Muscle layer of colon (tissue), 2 donors: Measurements from ENCODE around the gene CHMP3.

Experiments
- H3K27ac ChIP-seq: one replicate; pipeline ENCODE4 v1.7.0; 2013; ENCODE audit warnings: low read depth, mild to moderate bottlenecking, low read length, moderate library complexity
- H3K27me3 ChIP-seq, 2 donors: one replicate each; pipeline ENCODE4 v1.7.0; 2013; ENCODE audit warnings: low read length in 2 of 2, mild to moderate bottlenecking in 2 of 2; ENCODE audit not compliant: insufficient read depth in 2 of 2, control insufficient read depth in 1 of 2
- H3K36me3 ChIP-seq: one replicate; pipeline ENCODE4 v1.7.0; 2013; ENCODE audit warnings: mild to moderate bottlenecking, low read length; ENCODE audit not compliant: insufficient read depth
- H3K4me1 ChIP-seq: one replicate; pipeline ENCODE4 v1.7.0; 2013; ENCODE audit warnings: mild to moderate bottlenecking, low read length; ENCODE audit not compliant: insufficient read depth
- H3K4me3 ChIP-seq, 2 donors: one replicate each; pipeline ENCODE4 v1.7.0; 2013; ENCODE audit warnings: low read length in 2 of 2, low read depth in 1 of 2, mild to moderate bottlenecking in 1 of 2, moderate library complexity in 1 of 2
- H3K9ac ChIP-seq: one replicate; pipeline ENCODE4 v1.7.0; 2013; ENCODE audit warnings: low read length
- H3K9me3 ChIP-seq: one replicate; pipeline ENCODE4 v1.7.0; 2013; ENCODE audit warnings: mild to moderate bottlenecking, low read length
- donor health status: abdominal sarcoma.
- donor health status: Adenocarcinoma of cecum.

CHMP3 gene

DNA sequence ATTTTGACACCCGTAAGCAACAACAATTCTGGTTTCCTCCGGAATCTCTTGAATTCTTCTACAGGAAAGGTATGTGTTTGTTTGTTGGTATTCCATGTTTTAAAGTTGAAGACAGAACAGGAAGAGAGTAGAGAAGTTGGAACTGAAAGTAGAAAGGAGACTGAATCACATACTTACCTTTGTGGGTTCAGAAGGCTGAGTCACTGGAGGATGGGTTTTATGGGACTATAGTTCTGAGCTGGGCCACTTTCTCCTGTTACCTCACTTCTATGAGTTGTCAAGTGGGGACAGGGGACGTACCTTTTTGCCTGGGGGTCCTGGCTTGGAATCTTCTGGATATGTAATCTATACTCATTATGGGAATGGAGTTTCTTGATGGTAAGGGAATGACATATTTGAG, 81.2 kb downstream of the CHMP3 start:
- Histone ChIP-seq H3K4me3 (no peak overlapping the region), H3K9me3 (no peaks in the 10 kb centered on the region), H3K36me3 (peaks cover 100% of the 10 kb centered on the region), H3K9ac (no peak overlapping the region), H3K27ac (no peak overlapping the region), H3K4me1 (peaks cover 6% of the 10 kb centered on the region), H3K27me3 (no peaks in the 10 kb centered on the region)

GRCh38 chr2:86480105-86480504, 83.1 kb downstream of the CHMP3 start:
- H3K4me3 ChIP-seq, result no peak overlapping the region
- H3K9me3 ChIP-seq, result no peaks in the 10 kb centered on the region
- peaks cover 6% of the 10 kb centered on the region for H3K4me1 ChIP-seq
- H3K27ac ChIP-seq, result no peak overlapping the region
- peaks cover 96% of the 10 kb centered on the region for H3K36me3 ChIP-seq
- no peaks in the 10 kb centered on the region for H3K27me3 ChIP-seq
- no peak overlapping the region for H3K9ac ChIP-seq

DNA sequence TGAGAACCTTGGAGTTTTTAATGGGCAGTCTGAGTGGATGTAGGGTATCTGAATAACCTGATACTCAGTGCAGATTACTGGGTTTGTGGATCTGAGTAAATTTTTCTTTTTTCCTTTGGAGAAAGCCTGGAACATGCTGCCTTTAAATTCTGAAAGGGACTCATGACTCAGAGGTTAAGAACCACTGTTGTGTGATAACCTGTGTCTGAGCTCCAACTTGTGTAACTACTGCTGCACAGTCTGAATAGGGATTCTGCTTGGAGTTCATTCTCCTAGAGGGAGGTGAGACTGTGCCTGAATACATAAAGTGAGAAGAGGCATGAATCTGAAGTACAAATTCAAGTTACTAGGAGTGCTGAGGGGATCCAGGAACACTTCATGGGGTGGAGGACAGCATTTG, 85.9 kb downstream of the CHMP3 start:
- Histone ChIP-seq H3K27ac (no peak overlapping the region), H3K36me3 (peaks cover 94% of the 10 kb centered on the region), H3K9me3 (no peaks in the 10 kb centered on the region), H3K27me3 (no peaks in the 10 kb centered on the region), H3K9ac (no peak overlapping the region), H3K4me1 (no peaks in the 10 kb centered on the region), H3K4me3 (no peak overlapping the region)

- H3K27me3 ChIP-seq, result no peaks in the 10 kb centered on the region
- H3K9ac ChIP-seq, result no peak overlapping the region
- H3K4me1 ChIP-seq, result no peaks in the 10 kb centered on the region
- no peak overlapping the region for H3K4me3 ChIP-seq
- H3K36me3 ChIP-seq, result peaks cover 94% of the 10 kb centered on the region
- H3K9me3 ChIP-seq, result no peaks in the 10 kb centered on the region
- H3K27ac ChIP-seq, result no peak overlapping the region
These were observed 86.3 kb downstream of the CHMP3 start for GRCh38 chr2:86476918-86477317.

DNA sequence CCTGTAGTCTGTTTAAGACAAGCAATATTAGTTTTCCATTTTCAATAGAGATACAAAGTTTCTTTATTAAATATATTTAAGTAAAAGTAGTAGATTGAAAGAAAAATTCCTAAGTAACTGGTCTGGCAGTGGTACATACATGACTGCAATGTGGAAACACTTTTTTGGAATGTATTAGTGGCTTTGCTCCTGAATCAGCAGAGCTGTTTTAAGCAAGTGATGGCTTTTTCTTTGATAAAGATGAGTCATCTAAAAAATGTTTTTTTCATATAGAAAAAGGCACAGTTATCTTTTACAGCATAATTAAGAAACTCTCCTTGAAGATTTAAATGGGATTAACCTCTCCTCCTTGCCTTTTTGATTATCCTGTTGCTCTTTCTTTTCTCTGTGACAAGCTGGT, 87.2 kb downstream of the CHMP3 start:
- Histone ChIP-seq H3K4me3 (no peak overlapping the region), H3K27ac (no peak overlapping the region), H3K27me3 (no peaks in the 10 kb centered on the region), H3K4me1 (no peaks in the 10 kb centered on the region), H3K36me3 (peaks cover 91% of the 10 kb centered on the region), H3K9ac (no peak overlapping the region), H3K9me3 (no peaks in the 10 kb centered on the region)

GRCh38 chr2:86471637-86472036, 91.6 kb downstream of the CHMP3 start:
- Histone ChIP-seq H3K4me1 (peaks cover 11% of the 10 kb centered on the region), H3K4me3 (no peak overlapping the region), H3K27me3 (no peaks in the 10 kb centered on the region), H3K27ac (no peak overlapping the region), H3K36me3 (peaks cover 76% of the 10 kb centered on the region), H3K9me3 (no peaks in the 10 kb centered on the region), H3K9ac (no peak overlapping the region)

- H3K36me3 ChIP-seq, result peaks cover 74% of the 10 kb centered on the region
- H3K9ac ChIP-seq, result no peak overlapping the region
These were observed 92.4 kb downstream of the CHMP3 start for GRCh38 chr2:86470890-86471289.

GRCh38 chr2:86468162-86469033, 94.8 kb downstream of the CHMP3 start:
- Histone ChIP-seq H3K27me3 (no peaks in the 10 kb centered on the region), H3K9ac (no peak overlapping the region), H3K9me3 (no peaks in the 10 kb centered on the region), H3K4me1 (peaks cover 36% of the 10 kb centered on the region), H3K4me3 (no peak overlapping the region), H3K27ac (no peak overlapping the region), H3K36me3 (peaks cover 70% of the 10 kb centered on the region)

More at GRCh38 chr2:86470890-86471289, 92.4 kb downstream of the CHMP3 start:
- H3K4me3 ChIP-seq, result no peak overlapping the region
- H3K27me3 ChIP-seq, result no peaks in the 10 kb centered on the region
- H3K4me1 ChIP-seq, result peaks cover 19% of the 10 kb centered on the region
- H3K27ac ChIP-seq, result no peak overlapping the region
- H3K9me3 ChIP-seq, result no peaks in the 10 kb centered on the region

- Histone ChIP-seq H3K27ac (peak overlapping the region; percentile 12), H3K9me3 (no peaks in the 10 kb centered on the region), H3K4me1 (peaks cover 37% of the 10 kb centered on the region), H3K4me3 (no peak overlapping the region), H3K9ac (no peak overlapping the region), H3K27me3 (no peaks in the 10 kb centered on the region), H3K36me3 (peaks cover 61% of the 10 kb centered on the region)
These were observed 96.9 kb downstream of the CHMP3 start for GRCh38 chr2:86466306-86466705.

DNA sequence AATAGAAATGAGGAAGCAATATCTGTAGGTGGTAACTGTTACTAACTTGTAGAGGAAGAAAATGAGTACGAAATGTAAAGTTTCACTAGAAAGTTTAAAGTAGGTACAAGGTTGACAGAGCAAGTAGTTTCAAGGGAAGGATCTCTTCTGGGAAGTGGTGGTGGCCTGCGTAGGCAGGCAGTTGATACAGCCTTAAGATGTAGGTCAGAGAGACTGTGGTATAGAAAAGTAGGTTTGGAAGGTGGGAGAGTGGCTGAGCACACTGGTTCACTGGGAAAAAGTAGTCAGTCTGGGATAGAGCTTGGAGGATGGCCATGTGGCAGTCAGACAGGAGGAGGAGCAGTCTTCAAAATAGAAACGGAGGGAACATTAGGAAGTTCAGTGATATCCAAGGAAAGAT, 98.6 kb downstream of the CHMP3 start:
- H3K27me3 ChIP-seq, result no peaks in the 10 kb centered on the region
- H3K9ac ChIP-seq, result no peak overlapping the region
- peak overlapping the region; percentile 43 for H3K27ac ChIP-seq
- H3K4me1 ChIP-seq, result peaks cover 37% of the 10 kb centered on the region
- H3K36me3 ChIP-seq, result peaks cover 65% of the 10 kb centered on the region
- H3K9me3 ChIP-seq, result no peaks in the 10 kb centered on the region
- H3K4me3 ChIP-seq, result no peak overlapping the region

DNA sequence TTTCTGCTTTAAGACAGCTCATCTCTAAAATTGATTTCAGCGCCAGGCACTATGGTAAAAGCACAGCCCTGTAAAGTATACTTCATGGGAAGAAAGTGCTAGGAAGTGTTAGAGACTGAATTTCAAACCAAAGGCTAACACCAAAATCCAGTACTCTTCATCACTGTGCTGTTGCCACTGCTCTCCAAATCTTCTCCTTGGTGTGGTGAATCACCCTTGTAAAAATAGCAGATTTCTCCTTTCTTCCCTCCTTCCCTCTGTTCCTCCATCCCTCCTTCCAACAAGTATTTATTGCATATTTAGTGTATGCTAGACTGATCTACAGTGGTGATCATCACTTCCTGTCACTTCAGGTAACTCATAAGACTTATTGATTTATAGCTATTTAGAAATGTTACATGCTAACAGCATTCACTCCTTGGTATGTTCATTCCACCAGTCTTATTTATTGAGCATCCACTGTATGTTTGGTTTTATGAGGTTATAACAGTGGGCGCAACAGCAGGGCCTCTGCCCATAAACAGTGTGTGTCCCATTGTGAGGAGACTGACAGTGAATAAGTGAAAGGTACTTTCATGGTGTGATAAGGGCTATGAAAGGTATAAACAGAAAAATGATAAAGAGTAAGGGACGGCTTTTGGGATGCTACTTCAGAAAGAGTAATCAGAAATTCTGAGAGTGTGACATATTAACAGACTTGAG, 102.0 kb downstream of the CHMP3 start:
- Histone ChIP-seq H3K36me3 (peaks cover 72% of the 10 kb centered on the region), H3K27me3 (no peaks in the 10 kb centered on the region), H3K9ac (no peak overlapping the region), H3K4me1 (peaks cover 22% of the 10 kb centered on the region), H3K4me3 (no peak overlapping the region), H3K27ac (no peak overlapping the region), H3K9me3 (no peaks in the 10 kb centered on the region)
